ENCODE data around the gene MOB3B.

MOB3B gene

DNA sequence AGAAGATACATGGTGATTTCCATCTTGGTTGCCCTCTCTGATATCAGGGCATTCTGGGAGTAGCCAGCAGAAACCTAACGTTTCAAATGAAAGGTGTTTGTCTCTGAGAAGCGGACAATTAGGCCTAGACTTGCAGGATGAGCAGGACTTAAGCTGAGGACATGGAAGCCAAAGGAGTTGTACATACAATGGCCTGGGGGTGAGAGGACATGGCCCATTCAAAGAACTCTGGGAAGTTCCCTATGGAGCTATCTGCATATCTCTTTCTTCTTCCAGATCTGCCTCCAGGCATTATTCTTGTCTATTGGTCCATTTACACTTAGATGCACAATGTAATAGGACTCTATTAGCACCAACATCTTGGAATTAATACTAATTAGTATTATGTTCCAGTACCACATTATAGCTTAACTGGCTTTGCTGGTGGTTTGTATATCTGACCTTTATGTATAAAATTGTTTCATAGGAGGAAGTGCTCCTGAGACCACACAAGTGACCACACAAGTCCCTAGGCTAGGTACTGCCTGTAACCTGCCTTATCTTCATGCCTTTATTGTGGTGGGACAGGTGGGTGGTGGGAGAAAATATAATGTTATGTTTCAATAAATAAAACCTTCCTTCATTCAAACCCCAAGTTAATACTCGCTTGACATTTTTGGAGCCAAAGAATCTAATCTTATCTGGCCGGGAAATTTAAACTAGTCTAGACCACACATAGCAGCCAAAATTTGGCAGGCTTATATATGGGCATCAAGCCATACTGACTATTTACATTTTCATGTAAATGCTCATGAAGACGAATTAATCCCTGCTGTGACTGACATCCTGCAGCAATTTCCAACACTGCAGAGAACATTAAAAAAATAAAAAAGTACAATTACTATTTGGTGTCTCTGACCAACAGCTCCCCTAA, 180.6 kb downstream of the MOB3B start:
- TF ChIP-seq, protein P1, sequence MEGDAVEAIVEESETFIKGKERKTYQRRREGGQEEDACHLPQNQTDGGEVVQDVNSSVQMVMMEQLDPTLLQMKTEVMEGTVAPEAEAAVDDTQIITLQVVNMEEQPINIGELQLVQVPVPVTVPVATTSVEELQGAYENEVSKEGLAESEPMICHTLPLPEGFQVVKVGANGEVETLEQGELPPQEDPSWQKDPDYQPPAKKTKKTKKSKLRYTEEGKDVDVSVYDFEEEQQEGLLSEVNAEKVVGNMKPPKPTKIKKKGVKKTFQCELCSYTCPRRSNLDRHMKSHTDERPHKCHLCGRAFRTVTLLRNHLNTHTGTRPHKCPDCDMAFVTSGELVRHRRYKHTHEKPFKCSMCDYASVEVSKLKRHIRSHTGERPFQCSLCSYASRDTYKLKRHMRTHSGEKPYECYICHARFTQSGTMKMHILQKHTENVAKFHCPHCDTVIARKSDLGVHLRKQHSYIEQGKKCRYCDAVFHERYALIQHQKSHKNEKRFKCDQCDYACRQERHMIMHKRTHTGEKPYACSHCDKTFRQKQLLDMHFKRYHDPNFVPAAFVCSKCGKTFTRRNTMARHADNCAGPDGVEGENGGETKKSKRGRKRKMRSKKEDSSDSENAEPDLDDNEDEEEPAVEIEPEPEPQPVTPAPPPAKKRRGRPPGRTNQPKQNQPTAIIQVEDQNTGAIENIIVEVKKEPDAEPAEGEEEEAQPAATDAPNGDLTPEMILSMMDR (IDR thresholded peaks at IDR 0.05): no peak
- no peaks in the 10 kb centered on the region for H3K9me3 ChIP-seq
- no peaks in the 10 kb centered on the region for H3K36me3 ChIP-seq
- no peaks in the 10 kb centered on the region for H3K4me1 ChIP-seq (ENCODE audit: control insufficient read depth in 1 of 2, insufficient read depth in 1 of 2, low read depth in 1 of 2, low read length in 1 of 2)
- no peak overlapping the region for H3K27ac ChIP-seq
- H3K27me3 ChIP-seq: no peaks in the 10 kb centered on the region
- no peak overlapping the region for H3K4me3 ChIP-seq (ENCODE audit: low read depth in 1 of 2, low read length in 1 of 2)

DNA sequence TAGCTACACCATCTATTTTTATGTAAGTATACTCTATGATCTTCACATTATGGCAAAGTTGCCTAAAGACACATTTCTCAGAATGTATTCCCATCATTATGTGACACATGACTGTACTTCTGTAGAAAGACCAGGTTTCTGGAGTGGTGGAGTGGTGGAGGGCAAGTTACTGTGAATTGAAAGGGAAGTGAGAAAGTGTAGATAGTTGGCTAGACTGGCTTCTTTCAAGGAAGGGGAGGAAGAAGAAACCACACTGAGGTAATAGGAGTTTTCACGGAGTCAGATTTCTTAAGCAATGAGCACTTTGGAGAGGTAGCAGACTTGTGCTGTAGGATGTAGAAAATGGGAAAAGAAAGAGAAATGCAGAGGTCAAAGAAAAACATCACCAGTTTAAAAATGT, 181.7 kb downstream of the MOB3B start:
- Histone ChIP-seq H3K36me3 (no peaks in the 10 kb centered on the region), H3K27me3 (no peaks in the 10 kb centered on the region), H3K27ac (no peak overlapping the region), H3K9me3 (no peaks in the 10 kb centered on the region), H3K4me3 (ENCODE audit: low read depth in 1 of 2, low read length in 1 of 2) (no peak overlapping the region), H3K4me1 (ENCODE audit: control insufficient read depth in 1 of 2, insufficient read depth in 1 of 2, low read depth in 1 of 2, low read length in 1 of 2) (no peaks in the 10 kb centered on the region)
- TF ChIP-seq, protein P1 (IDR thresholded peaks at IDR 0.05): no peak

DNA sequence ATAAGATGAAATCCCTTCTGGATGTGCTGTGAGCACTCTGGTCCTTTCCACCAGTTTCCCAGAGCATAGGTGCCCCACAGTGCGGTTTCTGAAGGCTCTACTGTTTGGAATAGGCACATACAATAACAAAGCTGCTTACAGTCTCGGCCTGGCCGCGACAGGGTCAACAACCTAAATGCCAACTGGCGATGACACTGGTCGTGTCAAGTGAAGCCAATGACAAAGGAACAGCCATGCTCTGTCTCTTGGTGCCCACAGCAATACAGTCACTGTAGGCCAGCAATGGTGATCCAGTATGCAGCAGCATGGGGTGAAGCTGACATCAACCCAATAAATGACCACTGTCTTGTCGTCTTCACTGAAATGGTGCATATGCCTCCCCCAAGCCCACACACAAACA, 184.8 kb downstream of the MOB3B start:
- Histone ChIP-seq H3K9me3 (no peaks in the 10 kb centered on the region), H3K4me3 (ENCODE audit: low read depth in 1 of 2, low read length in 1 of 2) (no peak overlapping the region), H3K27me3 (no peaks in the 10 kb centered on the region), H3K27ac (no peak overlapping the region), H3K4me1 (ENCODE audit: control insufficient read depth in 1 of 2, insufficient read depth in 1 of 2, low read depth in 1 of 2, low read length in 1 of 2) (no peaks in the 10 kb centered on the region), H3K36me3 (no peaks in the 10 kb centered on the region)
- TF ChIP-seq, protein P1 (IDR thresholded peaks at IDR 0.05): no peak

DNA sequence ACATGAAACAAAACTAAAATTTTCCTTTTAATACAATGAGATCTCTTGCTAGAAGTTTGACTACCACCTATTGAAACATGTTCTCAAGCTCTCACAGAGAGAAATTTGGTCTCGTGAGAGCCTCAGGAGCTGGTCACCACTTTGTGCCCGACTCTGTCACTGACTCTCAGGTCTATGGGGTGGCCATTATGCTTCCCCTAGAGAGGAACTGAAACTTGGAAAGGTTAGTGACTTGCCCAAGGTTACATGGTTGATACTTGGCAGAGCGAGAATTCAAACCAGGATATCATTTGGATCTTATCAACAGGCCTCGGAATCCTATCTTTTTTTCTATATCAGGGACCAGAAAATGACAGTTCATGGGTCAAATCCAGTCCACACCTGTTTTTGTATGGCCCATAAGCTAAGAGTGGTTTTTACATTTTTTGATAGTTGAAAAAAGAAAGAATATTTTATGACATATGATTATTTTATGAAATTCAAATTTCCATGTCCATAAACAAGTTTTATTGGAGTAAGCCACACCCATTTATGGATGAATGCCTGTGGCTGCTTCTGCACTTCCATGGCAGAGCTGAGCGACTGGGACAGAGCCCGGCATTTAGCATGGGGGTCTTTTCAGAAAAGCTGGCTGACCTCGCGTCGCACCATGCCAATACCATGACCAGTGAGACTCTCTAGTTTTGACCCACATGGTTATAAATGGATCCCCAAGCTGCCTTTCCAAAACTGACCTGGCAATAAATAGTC, 187.9 kb downstream of the MOB3B start:
- H3K27ac ChIP-seq: no peak overlapping the region
- H3K27me3 ChIP-seq: no peaks in the 10 kb centered on the region
- no peaks in the 10 kb centered on the region for H3K9me3 ChIP-seq
- TF ChIP-seq, protein P1 (IDR thresholded peaks at IDR 0.05): no peak
- H3K4me1 ChIP-seq (ENCODE audit: control insufficient read depth in 1 of 2, insufficient read depth in 1 of 2, low read depth in 1 of 2, low read length in 1 of 2): no peaks in the 10 kb centered on the region
- H3K4me3 ChIP-seq (ENCODE audit: low read depth in 1 of 2, low read length in 1 of 2): no peak overlapping the region
- no peaks in the 10 kb centered on the region for H3K36me3 ChIP-seq

DNA sequence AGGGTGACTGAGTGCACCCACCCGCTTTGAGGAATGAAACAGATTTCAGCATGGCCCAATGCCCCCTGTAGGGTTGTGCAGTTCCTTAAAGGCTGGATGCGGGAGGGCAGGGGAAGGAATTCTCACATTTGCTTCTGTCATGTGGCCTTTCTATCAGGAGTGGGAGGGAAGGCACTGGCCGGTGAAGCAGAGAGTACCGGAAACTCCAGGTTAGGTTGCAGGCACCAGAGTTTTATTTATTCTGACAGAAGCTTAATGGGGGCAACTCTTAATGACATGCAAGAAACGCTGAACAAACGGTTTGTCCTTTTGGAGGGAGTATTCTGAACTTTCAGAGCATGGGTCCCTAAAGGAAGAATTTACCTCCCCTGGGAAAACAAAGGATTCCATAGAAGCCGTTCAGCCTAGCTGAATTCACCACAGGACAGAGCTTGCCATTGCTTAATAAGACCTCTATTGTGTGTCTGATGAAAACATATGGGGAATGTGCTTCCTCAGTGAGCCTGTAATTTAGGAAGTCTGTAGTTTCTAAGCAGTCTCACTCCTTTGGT, 188.6 kb downstream of the MOB3B start:
- TF ChIP-seq, protein P1 (IDR thresholded peaks at IDR 0.05): no peak
- H3K27ac ChIP-seq: no peak overlapping the region
- H3K9me3 ChIP-seq: no peaks in the 10 kb centered on the region
- H3K4me3 ChIP-seq (ENCODE audit: low read depth in 1 of 2, low read length in 1 of 2): no peak overlapping the region
- no peaks in the 10 kb centered on the region for H3K36me3 ChIP-seq
- no peaks in the 10 kb centered on the region for H3K4me1 ChIP-seq (ENCODE audit: control insufficient read depth in 1 of 2, insufficient read depth in 1 of 2, low read depth in 1 of 2, low read length in 1 of 2)
- no peaks in the 10 kb centered on the region for H3K27me3 ChIP-seq
